Gastroesophageal sphincter (tissue), 2 donors: ENCODE results near the gene MAL.

Experiments used
- POLR2A ChIP-seq, 2 donors: fragments of 450-650 bp; IDR thresholded peaks; one replicate each; pipeline ENCODE4 v1.6.1; 2017; ENCODE audit warnings: antibody characterized with exemption in 2 of 2, mild to moderate bottlenecking in 2 of 2, moderate library complexity in 1 of 2
- POLR2AphosphoS5 ChIP-seq: sonication (generic); formaldehyde crosslinking; IDR thresholded peaks from one replicate; pipeline ENCODE4 v1.6.1; 2017; ENCODE audit warnings: antibody characterized with exemption

DNA sequence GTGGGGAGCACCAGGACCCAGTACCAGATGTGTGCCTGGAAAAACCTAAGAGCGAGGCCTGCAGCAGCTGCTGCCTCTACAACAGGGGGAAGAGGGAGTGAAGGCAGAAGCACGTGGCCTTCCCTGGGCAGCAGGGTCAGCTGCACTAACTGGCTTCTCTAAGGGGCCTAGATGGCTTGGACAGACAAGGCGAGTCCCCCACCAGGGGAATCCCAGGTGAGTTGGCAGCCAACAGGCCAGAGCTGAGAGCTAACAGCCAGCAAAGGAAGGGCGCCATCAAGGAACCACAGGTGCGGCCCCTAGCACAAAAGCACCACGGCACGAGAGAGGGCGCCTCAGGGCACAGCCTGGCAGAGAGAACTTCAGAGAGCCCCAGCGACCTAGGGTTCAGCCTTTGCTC lies 19.8 kb upstream of the MAL start:
- TF ChIP-seq POLR2AphosphoS5 (no peak), POLR2A (IDR thresholded peaks at IDR 0.05) (no peak)
